HG03378 (cell line): ENCODE data around the gene CPPED1.
"Not testable (repeated sequence)": the region's sequence is repeated elsewhere in the genome, so short reads cannot be mapped to it uniquely, and the experiment has no call there.

Experiments used
- ATAC-seq: cut with Tn5 transposase; IDR thresholded peaks from one replicate; pipeline ENCODE4 v1.9.1; 2021; ENCODE audit warnings: mild to moderate bottlenecking, moderate library complexity; ENCODE audit not compliant: unreplicated experiment

CPPED1 gene

GRCh38 chr16:12802661-12803060, 1.0 kb downstream of the CPPED1 start:
- no peak for ATAC-seq

- no peak for ATAC-seq
These were observed 1.6 kb downstream of the CPPED1 start for GRCh38 chr16:12802048-12802447.

- ATAC-seq = peak; percentile 37
These were observed 2.1 kb downstream of the CPPED1 start for GRCh38 chr16:12801511-12802042.

GRCh38 chr16:12800817-12801216, 2.9 kb downstream of the CPPED1 start:
- no peak for ATAC-seq

GRCh38 chr16:12799996-12800395, 3.7 kb downstream of the CPPED1 start:
- ATAC-seq = not testable (repeated sequence)

GRCh38 chr16:12798846-12799245, 4.8 kb downstream of the CPPED1 start:
- no peak for ATAC-seq

- no peak for ATAC-seq
These were observed 5.5 kb downstream of the CPPED1 start for GRCh38 chr16:12798171-12798570.

- no peak for ATAC-seq
These were observed 7.2 kb downstream of the CPPED1 start for GRCh38 chr16:12796498-12796897.

- no peak for ATAC-seq
These were observed 8.9 kb downstream of the CPPED1 start for GRCh38 chr16:12794486-12795387.

GRCh38 chr16:12793865-12794240, 9.8 kb downstream of the CPPED1 start:
- ATAC-seq = no peak

GRCh38 chr16:12793120-12793864, 10.4 kb downstream of the CPPED1 start:
- ATAC-seq = no peak

- not testable (repeated sequence) for ATAC-seq
These were observed 11.2 kb downstream of the CPPED1 start for GRCh38 chr16:12792528-12792927.

GRCh38 chr16:12791340-12791739, 12.3 kb downstream of the CPPED1 start:
- ATAC-seq = no peak

- ATAC-seq = no peak
These were observed 14.9 kb downstream of the CPPED1 start for GRCh38 chr16:12788758-12789157.

GRCh38 chr16:12786081-12786480, 17.6 kb downstream of the CPPED1 start:
- no peak for ATAC-seq

GRCh38 chr16:12784076-12784475, 19.6 kb downstream of the CPPED1 start:
- ATAC-seq = no peak

GRCh38 chr16:12781777-12782176, 21.9 kb downstream of the CPPED1 start:
- no peak for ATAC-seq

GRCh38 chr16:12780467-12780866, 23.2 kb downstream of the CPPED1 start:
- ATAC-seq = no peak

- ATAC-seq = no peak
These were observed 25.0 kb downstream of the CPPED1 start for GRCh38 chr16:12778726-12779125.

- ATAC-seq = no peak
These were observed 27.9 kb downstream of the CPPED1 start for GRCh38 chr16:12775656-12776236.

GRCh38 chr16:12773221-12773620, 30.5 kb downstream of the CPPED1 start:
- ATAC-seq = no peak
